PC-9 (cell line): Measurements from ENCODE around the gene RAB30. TPM values are rescaled to one million over a fixed set of nuclear protein-coding genes. Genes with fewer than 3 reads are reported as not detected.

ENCODE experiments used
- BruUV-seq: library from RNA; stranded (reverse); fragments of 400-500 nt; replicated peaks from 2 replicates; lab custom pipeline; 2021; lab: Mats Ljungman, UMichigan
- CTCF ChIA-PET: fragments of 300-600 bp; sonication (Branson Sonifier 250); formaldehyde crosslinking; loops from one replicate; lab custom pipeline; 2022; ENCODE audit warnings: antibody characterized with exemption; lab: Charles Lee
- POLR2A ChIA-PET: fragments of 300-600 bp; sonication (Branson Sonifier 250); formaldehyde crosslinking; loops from one replicate; lab custom pipeline; 2022; ENCODE audit warnings: antibody characterized with exemption; ENCODE audit not compliant: unreplicated experiment; lab: Charles Lee
- DNase-seq, 2 experiments: peaks; one replicate each; pipeline versions ENCODE4 v3.0.0 to v3.0.0-alpha.2; 2015 to 2022; ENCODE audit warnings: mixed read lengths in 1 of 2
- H2AFZ ChIP-seq: fragments of 200-600 bp; sonication (generic); 2 replicates; pipeline ENCODE4 v1.8.1; 2017; ENCODE audit warnings: antibody characterized with exemption
- H3F3A ChIP-seq: fragments of 200-600 bp; sonication (generic); 2 replicates; pipeline ENCODE4 v1.8.1; 2017; ENCODE audit warnings: antibody characterized with exemption, mild to moderate bottlenecking, low read depth; ENCODE audit not compliant: insufficient read depth
- H3K27ac ChIP-seq: fragments of 200-600 bp; sonication (generic); 2 replicates; pipeline ENCODE4 v1.6.1; 2016; ENCODE audit warnings: mixed run types
- H3K27me3 ChIP-seq: fragments of 200-600 bp; sonication (generic); 2 replicates; pipeline ENCODE4 v1.6.1; 2016; ENCODE audit warnings: low read depth, mixed run types; ENCODE audit not compliant: insufficient read depth
- H3K36me3 ChIP-seq: fragments of 200-600 bp; sonication (generic); 2 replicates; pipeline ENCODE4 v1.6.1; 2016; ENCODE audit warnings: low read depth, mixed run types
- H3K4me1 ChIP-seq: fragments of 200-600 bp; sonication (generic); replicated peaks from 2 replicates; pipeline ENCODE4 v1.6.1; 2016; ENCODE audit warnings: mixed run types; ENCODE audit not compliant: insufficient read depth
- H3K4me2 ChIP-seq: fragments of 200-600 bp; sonication (generic); 2 replicates; pipeline ENCODE4 v1.6.1; 2017; ENCODE audit warnings: mixed run types
- H3K4me3 ChIP-seq: fragments of 200-600 bp; sonication (generic); 2 replicates; pipeline ENCODE4 v1.6.1; 2016; ENCODE audit warnings: mixed run types
- H3K79me2 ChIP-seq: fragments of 200-600 bp; sonication (generic); 2 replicates; pipeline ENCODE4 v1.6.1; 2017; ENCODE audit warnings: low read depth, mixed run types
- H3K9me2 ChIP-seq: fragments of 200-600 bp; sonication (generic); 2 replicates; pipeline ENCODE4 v1.8.1; 2017; ENCODE audit warnings: mild to moderate bottlenecking; ENCODE audit not compliant: insufficient read depth
- H3K9me3 ChIP-seq: fragments of 200-600 bp; sonication (generic); 2 replicates; pipeline ENCODE4 v1.8.1; 2016; ENCODE audit warnings: low read depth; ENCODE audit not compliant: insufficient read depth
- H4K20me1 ChIP-seq: fragments of 200-600 bp; sonication (generic); 2 replicates; pipeline ENCODE4 v1.8.1; 2017; ENCODE audit not compliant: insufficient read depth
- CTCF ChIP-seq: fragments of 200-600 bp; sonication (generic); conservative IDR thresholded peaks from 2 replicates; pipeline ENCODE4 v1.6.1; 2017; ENCODE audit warnings: mixed run types, antibody characterized with exemption, mild to moderate bottlenecking, moderate library complexity
- EZH2 ChIP-seq: fragments of 200-600 bp; sonication (generic); IDR thresholded peaks from 2 replicates; pipeline ENCODE4 v1.8.0; 2017; ENCODE audit warnings: antibody characterized with exemption, low read depth
- intact Hi-C: fragments of 100-400 bp; cut with micrococcal nuclease; formaldehyde crosslinking; loops from one replicate; pipeline ENCODE4 v1.10.0; 2022; ENCODE audit not compliant: unreplicated experiment
- total RNA-seq: library from RNA; stranded (reverse); gene quantifications from 2 replicates; pipeline ENCODE4 v1.2.3, GENCODE V29; 2021

Gene RAB30
- total RNA-seq, 1 experiment from 2014 or later, result 3.6 TPM

- no peaks in the 10 kb centered on the region for H3K4me1 ChIP-seq
- intact Hi-C loops, result no loop called here
- no peak overlapping the region for H3K27ac ChIP-seq
- H3K36me3 ChIP-seq, result no peaks in the 10 kb centered on the region
- H3K79me2 ChIP-seq, result no peaks in the 10 kb centered on the region
- no peak overlapping the region for H3K4me2 ChIP-seq
- no TSS peak for BruUV-seq
- POLR2A ChIA-PET, result no interaction called here
- no peaks in the 10 kb centered on the region for H3F3A ChIP-seq
- no peak overlapping the region for H2AFZ ChIP-seq
- CTCF ChIA-PET, result no interaction called here
- no peak for DNase-seq
- no peaks in the 10 kb centered on the region for H4K20me1 ChIP-seq
- H3K27me3 ChIP-seq, result no peaks in the 10 kb centered on the region
- TF ChIP-seq EZH2, result no peak
- no peak for TF ChIP-seq CTCF
- H3K4me3 ChIP-seq, result no peak overlapping the region
- no peaks in the 10 kb centered on the region; the same call in 1 of the 2 replicates for H3K9me2 ChIP-seq
- no peaks in the 10 kb centered on the region for H3K9me3 ChIP-seq
Observed at GRCh38 chr11:82992223-82992622, 79.5 kb downstream of the RAB30 start.

GRCh38 chr11:82989628-82990404 is 81.9 kb downstream of the RAB30 start:
- BruUV-seq, result no TSS peak
- POLR2A ChIA-PET, result no interaction called here
- H3K4me2 ChIP-seq, result no peak overlapping the region
- H3K4me1 ChIP-seq, result no peaks in the 10 kb centered on the region
- no peak overlapping the region for H2AFZ ChIP-seq
- intact Hi-C loops, result no loop called here
- CTCF ChIA-PET, result no interaction called here
- H3K27ac ChIP-seq, result no peak overlapping the region
- H3K27me3 ChIP-seq, result no peaks in the 10 kb centered on the region
- no peaks in the 10 kb centered on the region for H3F3A ChIP-seq
- H3K79me2 ChIP-seq, result no peaks in the 10 kb centered on the region
- DNase-seq, result no peak
- no peaks in the 10 kb centered on the region; the same call in 1 of the 2 replicates for H3K9me2 ChIP-seq
- no peak overlapping the region for H3K4me3 ChIP-seq
- no peaks in the 10 kb centered on the region for H3K9me3 ChIP-seq
- no peaks in the 10 kb centered on the region for H4K20me1 ChIP-seq
- no peak for TF ChIP-seq EZH2
- H3K36me3 ChIP-seq, result no peaks in the 10 kb centered on the region

DNA sequence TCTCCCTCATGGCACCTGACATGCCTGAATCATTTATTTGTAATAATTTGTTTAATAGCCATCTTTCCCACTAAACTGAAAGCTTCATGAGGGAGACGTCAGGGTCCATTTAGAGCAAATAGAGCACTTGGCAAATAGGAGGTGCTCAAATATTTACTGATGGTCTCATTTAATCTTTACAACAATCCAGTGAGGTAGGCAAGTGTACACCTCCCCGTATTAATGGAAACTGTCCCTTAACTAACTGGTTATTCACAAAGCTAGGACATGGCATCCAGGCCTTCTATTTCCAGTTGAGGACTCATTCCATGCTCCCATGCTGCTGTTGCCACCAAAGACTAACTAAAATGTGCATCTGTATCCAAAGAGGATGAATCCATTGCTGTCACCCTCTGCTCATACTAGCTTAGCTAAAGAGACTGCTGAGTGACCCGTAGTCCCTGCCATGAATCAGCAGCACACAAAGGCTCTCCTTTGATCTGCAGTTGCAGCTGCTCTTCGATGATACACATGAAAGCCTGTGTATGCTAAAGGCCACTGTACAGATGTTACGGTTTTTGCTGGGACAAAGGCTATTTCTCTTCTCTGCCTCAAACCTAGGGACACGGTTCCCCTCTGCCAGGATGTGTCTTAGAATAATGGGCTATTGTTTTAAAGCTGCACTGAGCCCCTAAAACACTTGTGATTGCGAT is 82.6 kb downstream of the RAB30 start:
- H3F3A ChIP-seq, result no peaks in the 10 kb centered on the region
- intact Hi-C loops, result no loop called here
- no peak overlapping the region for H3K4me3 ChIP-seq
- H3K27ac ChIP-seq, result no peak overlapping the region
- H3K4me2 ChIP-seq, result no peak overlapping the region
- H3K9me2 ChIP-seq, result no peaks in the 10 kb centered on the region; the same call in 1 of the 2 replicates
- H3K4me1 ChIP-seq, result no peaks in the 10 kb centered on the region
- no peaks in the 10 kb centered on the region for H3K27me3 ChIP-seq
- H3K9me3 ChIP-seq, result no peaks in the 10 kb centered on the region
- ChIA-PET CTCF (no interaction called here), POLR2A (no interaction called here)
- BruUV-seq, result no TSS peak
- no peak overlapping the region for H2AFZ ChIP-seq
- H3K36me3 ChIP-seq, result no peaks in the 10 kb centered on the region
- DNase-seq, result no peak
- no peak for TF ChIP-seq EZH2
- TF ChIP-seq CTCF, result no peak
- no peaks in the 10 kb centered on the region for H4K20me1 ChIP-seq
- no peaks in the 10 kb centered on the region for H3K79me2 ChIP-seq
